ENCODE data around the gene TNS1.

TNS1 gene

DNA sequence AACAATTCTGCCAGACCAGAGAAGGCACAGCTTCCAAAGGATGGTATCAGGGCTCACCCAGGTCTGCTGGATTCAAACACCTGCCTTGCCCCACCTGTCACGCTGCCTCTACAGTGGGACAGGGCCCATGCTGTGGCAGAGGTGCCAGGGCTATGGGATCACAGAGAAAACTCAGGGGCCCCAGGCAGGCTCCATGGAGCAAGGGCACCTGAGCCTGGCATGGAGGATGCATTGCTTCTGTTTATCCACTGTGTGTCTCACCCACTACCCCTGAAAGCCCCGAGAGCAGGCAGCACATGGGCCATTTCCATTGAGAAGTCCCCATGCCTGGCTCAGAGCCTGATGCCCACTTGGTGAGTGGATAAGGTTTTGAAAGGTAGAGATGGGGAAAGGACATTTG, 76.0 kb downstream of the TNS1 start:
- no peak for DNase-seq

DNA sequence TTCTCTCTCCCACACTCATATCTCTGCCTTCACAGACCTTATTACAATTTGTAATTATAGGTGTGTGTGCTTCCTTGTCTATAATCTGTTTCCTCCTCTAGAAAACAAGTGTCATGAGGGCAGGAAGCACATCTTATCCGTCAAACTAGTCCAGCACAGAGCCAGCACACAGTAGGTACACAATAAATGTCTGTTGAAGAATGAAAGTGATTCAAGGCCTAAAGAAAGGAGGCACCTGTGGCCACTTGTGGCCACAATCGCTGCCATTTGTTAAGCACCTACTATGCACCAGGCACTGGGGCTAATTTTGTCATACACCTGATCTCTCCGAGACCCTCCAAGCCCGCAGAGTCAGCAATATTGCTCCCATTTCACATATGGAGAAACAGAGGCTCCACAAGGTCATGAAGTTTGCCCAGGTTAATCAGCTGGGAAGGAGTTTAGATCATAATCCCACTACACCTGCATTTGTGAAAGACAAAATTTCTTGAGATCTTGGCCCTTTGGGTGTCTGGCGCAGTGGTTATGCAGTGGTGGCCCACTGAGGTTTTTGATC, 78.4 kb downstream of the TNS1 start:
- DNase-seq: no peak

DNA sequence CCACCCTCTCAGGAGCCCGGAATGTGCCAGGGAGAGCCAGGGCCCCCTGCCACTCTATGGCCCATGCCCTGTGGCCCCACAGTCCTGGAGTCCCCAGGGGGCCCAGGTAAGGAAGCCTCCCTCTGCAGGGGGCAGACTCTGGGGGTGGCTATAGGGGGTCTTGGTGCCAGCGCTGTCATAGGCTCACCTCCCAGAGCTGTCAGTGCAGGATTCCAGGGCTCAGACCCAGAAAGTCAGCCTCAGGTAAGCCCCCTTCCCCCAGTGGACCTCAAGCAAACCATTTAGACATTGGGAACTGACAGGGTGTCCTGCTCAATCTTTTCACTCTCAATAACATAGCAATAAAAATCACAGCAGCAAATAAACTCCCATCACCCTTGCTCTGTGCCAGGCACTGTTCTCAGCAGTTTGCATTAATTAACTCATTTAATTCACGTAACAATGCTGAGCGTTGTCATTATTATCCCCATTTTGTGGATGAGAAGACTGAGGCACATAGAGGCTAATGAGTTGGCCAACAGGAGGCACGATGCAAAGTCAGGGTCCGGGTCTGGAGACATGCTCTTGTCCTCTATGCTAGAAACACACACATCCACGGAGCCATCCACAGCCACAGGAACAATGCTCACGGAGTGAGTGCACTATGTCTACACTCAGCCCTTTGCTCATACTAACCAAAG, 79.6 kb downstream of the TNS1 start:
- DNase-seq: no peak

DNA sequence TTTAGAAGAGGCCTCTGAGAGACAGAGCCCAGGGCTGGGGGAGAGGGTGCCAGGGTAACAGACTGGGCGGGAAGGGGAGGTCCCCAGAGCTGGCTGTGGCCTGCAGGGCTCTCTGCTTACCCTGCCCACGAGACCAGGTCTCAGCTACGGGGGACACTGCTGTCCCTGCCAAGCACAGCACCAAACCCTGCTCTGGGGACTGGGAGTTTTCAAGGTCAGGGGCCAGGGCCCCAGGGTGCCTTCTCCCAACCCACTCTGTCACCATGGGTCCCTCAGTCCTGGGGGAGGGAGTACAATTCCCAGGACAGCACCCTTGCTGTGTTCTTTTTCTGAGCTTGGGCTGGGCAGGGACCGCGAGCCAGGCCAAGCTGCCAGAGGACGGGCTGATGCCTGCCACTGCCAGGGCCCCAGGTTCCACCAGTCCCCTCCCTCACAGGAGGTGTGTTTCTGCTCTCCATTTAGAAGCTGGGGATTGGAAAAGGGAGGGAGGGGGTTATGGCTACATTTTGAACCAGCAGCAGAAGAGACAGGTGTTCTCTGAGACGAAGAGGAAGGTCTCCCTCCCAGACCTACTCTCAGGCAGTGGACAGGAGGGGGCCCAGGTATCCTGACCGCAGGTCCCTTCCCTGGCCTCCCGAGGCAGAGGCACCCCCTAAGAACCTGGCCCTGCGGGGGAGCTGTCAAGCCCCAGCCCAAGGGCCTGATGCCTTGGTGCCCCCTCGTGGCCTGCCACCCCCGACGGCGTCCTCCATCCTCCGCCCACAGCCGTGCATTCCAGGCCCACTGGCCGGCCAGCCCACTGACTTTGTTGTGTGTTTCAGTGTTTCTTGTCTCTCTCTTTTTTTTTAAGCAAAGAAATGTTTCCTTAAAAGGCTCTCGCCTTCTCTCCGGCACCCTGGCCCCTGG, 80.4 kb downstream of the TNS1 start:
- no peak for DNase-seq

DNA sequence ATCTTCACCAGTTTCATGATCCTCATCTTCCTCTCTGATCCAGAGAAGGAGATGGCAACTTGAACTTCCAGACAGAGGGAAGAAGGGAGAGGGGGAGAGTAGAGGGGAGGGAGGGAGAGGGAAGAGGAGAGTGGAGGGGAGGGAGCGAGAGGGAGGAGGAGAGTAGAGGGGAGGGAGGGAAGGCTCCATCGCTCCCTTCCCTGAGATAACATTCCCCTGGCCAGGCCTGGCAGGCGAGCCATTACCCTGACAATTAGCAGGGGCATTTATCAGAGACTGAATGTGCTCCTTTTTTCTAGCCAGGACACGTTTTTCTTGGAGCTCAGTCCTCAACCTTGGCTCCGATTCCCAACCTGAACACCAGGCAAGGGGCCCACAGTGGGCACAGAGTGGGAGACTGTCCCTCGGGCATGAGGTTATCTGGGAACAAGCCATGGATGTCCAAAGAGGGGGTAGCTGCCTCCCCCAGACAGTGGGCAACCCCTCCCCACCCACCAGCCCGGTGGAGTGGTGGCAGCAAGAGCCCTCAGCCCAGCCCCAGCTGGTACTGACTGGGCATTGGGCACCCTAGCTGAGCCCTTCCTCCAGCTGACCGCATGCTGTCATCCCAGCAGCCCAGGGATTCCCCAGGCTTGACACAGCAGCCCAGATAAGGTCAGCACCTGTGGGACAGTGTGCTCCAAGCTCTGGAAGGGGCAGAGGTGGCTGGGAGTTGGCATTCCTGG, 81.8 kb downstream of the TNS1 start:
- no peak for DNase-seq

DNA sequence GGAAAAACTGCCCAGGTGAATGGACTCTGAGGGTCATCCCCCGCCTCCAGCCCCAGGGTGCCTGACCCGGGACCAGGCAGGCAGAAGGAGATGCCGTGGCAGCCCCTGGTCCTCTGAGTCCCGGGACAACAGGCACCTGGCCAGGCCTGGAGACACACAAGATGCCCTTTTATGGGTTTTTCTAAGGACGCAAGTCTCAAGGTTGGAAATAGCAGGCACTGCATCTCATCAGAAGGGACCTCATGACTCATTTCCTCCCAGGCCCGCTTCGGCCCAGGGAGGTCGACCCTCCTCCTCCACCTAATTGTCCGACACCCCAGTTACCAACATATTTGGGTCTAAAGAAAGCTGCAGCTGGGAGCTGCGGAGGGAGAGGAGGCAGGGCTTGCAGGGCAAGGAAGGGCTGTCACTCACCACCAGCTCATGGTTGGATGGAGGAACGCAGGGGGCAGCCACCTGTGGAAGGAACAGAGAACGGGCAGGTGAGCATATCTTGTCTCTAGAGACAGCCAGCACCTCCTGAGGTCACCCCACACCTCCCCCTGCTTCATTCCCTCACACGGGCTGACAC, 82.9 kb downstream of the TNS1 start:
- no peak for DNase-seq

DNA sequence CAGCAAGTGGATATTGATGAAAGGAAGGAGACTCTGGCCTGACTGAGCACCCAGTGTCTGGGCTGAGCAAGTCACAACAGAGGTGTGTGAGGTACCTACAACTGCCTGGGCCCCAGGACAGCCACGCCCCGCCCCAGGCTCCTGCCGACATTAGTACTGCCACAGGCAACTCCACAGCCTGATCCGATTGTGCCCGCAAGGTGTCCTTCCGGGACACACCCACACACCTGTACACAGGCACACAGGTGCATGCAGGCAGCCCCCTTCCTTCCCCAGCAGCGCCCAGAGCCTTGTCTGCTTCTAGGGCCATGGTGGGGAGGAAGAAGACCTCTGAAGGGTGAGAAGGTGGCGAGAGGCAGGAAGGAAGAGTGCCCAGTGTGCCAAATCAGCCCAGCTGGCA, 83.6 kb downstream of the TNS1 start:
- DNase-seq: no peak

DNA sequence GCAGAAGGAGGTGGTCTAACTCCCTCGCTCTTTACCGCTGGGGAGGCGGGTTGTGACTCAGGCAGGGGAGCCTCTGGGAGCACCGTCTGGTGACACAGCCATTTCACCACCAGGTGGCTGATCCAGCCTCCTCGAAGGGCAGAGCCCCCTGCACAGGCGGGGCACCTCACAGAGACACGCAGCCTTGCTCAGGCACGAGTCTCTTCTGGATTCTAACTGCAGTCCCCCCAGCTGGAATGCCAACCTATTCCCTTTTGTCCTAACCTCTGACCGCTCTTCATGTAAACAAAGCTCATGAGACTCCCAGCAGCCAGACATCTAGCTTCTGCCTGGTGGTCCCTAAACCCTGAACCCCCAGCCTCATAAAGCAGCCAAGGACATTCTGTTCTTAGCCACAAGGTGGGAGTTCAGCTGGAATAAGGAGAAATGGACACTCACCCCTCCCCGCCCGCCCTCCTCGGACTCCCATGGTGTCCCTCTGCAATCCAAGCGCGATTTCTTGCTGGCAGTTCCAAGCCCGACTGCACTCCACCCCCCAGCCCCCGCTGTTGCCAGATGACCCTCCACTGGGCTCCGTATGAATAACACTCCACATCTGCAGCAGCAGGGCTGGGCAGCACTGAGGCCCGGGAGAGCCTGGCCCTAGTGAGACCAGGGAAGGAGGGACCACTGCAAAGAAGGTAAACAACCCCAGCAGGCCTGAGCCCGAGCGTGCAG, 84.3 kb downstream of the TNS1 start:
- no peak for DNase-seq

DNA sequence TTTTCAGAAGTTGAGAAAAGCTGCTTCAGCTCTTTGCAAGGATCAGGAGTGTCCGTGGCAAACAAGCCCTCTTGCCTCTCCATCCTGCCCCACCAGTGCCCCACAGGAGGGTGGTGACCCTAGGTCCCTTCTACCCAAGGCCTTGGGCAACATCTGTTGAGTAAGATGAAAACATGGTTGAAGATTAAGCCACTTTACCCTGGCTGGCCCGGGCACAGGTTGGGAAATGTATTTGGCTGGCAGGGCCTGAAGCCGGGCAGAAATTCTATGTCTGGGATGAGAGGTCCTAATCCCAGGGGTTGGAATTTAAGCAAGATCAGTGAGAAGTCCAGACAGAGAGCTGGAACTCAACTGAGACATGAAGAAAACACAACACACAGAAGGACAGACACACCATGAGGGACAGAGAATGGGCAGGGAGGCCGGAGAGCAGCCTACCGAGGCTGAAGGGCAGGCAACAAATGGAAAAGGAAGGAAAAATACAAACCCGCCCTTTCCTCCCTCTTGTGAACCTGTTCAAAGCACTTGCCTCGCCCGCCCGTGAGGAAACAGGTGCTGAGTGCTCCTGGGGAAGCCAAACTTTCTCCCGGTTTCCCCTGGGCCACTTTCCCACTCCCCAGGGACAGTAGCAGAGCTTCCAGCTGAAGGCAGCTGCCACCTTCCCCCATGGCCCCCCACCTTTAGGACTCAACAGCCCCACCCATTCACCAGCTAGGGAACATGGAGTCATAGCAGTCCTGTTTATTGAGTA, 86.1 kb downstream of the TNS1 start:
- DNase-seq: no peak

DNA sequence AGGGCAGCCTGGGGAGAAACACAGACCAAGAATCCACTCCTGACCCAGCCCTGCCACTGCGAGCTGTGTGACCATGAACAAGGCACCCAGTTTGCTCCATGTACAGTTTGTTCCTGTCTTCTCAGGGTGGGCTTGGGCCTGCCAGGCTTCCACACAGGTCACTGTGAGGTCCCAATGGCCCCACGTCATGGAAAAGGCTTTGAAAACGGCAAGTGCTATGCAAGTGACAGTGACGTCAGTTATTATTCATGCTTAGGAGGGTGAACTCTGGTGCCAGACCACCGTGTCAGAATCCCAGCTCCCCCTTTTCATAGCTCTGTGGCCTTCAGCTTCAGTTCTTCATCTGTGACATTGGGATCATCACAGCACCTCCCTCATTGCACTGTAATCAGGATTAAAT, 87.1 kb downstream of the TNS1 start:
- no peak for DNase-seq

DNA sequence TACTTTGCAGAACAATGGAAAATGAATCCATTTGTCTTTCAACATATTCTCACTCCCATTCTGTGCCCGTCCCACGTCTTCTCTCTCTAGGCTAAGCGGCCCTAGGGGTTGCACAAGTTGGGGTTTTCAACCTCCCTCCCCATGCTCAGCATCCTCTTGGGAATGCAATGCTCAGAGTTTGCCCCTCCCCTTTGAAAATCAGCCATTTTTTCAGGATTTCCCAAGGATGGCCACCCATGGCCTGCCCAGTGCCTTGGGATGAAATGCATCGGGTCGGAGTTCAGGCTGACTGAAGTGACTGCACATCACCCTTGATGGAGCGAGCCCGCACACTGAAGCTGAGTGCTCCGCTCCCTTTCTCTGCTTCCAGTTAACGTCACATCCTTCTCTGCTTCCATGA, 87.9 kb downstream of the TNS1 start:
- DNase-seq: no peak

DNA sequence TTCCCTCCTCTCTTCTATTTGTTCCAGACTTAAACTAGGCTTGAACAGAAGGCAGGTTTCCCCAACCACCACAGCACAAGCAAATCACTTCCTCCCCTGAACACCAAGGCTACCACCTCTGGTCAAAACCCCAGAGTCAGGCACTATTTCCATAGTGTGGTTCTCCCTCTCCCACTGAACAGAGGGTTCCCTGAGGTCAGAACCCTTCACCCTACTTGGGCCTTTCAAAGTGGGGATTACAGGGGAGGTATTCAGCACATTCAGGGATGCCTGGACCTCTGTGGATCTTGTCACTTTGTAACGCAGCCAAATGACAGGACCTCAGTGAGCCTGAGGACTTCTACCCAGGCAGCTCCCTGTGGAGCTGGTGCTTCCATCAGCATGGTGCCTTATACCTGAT, 88.7 kb downstream of the TNS1 start:
- DNase-seq: no peak

DNA sequence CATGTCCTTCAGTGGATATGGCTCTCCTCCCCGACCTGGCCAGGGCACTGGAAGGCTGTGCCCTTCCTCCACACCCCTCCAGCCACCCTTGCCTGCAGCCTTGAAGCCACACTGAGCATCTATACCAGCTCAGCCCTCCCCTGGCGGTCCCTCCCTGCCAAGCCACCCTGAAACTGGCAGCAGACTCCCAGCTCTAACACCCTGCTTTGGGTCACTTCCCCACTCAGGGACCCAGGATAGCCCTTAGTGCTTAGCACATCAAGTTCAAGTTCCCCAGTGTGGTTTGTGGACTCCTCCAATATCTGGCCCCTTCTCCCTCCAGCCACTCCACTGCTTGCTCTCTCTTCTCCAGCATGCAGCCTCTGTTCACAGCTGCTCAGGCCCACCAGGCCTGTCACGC, 89.4 kb downstream of the TNS1 start:
- no peak for DNase-seq

DNA sequence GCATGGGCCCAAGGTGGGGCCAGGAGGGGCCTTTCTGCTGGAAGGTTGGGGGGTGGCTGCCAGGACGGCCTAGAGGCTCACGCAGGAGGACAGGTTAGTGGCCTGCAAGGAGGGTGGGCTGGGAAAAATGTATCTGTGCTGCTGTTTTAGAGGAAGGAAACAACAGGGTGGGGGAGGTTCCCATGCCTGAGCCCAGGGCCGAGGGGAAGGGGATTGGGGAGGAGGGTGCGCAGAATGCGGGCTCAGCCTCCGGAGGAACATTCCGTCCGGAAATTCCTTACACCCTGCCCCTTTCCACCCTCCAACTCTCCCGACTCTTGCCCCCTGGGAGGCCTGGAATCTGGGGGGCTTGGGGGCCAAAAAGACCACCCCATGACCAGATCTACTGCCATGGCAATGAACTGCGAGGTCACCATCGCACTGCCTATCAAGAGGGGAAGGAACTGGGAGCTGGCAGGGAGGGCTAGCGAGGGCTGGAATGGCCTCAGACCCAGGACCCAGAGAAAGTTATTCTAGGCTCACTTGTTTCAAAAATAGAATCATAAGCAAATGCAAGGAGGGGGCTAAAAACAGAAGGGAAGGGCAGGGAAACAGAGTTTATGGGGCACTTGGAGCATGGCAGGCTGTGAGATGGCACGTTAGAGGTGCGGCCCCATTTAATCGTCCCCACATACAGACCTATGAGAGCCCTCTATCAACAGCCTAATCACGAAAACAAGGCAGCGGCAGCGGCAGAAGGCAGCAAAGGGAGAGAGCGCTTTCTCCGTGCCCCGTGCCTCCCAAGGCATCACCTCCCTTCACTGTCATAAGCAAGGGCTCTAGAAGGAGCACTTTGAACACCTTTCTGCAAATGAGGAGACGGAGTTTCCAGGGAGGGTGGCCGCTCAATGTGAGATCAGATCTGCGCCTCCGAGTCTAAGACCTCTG, 90.4 kb downstream of the TNS1 start:
- DNase-seq: no peak

DNA sequence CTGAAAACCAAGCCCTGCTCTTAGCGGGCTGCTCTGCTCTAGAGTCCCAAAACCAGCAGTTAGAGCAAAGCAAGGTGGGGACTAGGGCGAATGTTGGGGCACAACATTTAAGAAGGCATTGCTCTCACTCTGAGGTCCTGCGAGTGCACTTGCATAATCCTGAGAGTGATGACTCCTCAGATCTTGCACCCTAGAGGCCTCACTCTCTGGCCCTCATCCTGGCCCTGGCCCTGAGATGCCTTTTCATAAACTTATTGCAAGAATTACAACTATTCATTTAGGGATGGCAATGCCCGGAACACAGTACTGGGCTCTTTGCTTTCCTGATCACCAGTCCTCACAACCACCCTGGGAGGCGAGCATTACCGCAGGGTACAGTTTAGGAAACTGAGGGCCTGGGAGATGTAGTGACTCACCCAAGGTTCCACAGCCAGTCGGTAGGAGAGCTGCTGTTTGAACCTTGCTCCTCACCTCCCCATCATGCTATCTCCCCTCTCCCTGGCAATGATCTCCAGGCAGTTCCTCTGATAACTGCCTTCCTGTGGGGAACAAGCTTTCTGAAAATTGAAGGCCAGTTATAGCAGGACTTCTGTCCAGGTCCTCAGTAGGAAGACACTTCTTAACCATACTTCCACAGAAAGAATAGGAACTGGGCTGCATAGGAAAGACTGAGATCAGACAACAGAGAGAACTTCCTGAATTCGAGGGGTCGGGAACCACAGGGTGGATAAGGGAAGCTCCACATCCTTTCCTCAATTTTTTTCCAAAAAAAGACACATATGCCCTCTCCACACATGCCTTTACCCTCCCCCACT, 91.3 kb downstream of the TNS1 start:
- no peak for DNase-seq

DNA sequence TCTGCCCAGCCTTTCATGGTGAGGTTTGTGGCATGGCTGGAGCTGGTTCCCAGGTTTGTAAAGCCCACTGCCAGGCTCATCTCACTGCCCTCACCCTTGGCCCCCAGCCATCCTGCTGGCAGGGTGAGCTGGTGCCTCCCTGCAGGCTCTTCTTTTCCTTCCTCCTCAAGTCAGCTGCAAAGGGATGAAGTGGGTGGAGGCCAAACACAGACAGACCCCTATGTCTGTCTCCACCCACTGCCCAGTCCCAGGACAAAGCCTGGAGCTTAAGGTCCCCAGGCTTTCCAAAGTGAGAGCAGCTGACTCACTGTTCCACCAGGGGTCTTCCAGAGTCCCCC, 92.0 kb downstream of the TNS1 start:
- DNase-seq: no peak

DNA sequence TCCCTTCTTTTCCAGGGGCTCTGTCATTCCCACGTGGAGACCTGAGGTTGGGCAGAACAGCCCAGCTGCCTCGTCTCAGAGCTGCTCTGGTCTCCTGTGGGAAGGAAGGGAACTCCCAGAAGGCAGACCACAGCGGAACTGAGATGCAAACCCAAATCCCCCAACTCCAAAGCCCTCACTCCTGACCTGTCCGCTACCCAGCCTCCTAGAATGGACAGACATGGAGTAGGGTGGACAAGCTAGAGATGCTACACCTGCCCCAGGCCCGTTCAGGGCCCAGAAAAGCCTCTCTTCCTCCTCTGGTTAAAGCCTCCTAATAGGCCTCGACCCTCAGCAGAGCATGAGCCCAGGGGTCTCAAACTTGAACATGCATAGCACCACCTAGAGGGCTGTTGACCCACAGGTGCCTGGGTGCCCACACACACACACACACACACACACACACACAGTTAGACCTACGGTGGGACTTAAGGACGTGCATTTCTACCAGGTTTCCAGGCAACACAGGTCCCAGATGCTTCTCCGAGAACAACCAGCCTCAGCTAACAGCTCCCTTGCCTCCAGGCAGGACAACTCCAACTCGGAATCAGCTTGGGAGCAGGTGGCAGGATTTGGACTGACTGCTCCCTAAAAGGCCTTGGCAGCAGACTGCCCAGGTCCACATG, 93.5 kb downstream of the TNS1 start:
- no peak for DNase-seq

DNA sequence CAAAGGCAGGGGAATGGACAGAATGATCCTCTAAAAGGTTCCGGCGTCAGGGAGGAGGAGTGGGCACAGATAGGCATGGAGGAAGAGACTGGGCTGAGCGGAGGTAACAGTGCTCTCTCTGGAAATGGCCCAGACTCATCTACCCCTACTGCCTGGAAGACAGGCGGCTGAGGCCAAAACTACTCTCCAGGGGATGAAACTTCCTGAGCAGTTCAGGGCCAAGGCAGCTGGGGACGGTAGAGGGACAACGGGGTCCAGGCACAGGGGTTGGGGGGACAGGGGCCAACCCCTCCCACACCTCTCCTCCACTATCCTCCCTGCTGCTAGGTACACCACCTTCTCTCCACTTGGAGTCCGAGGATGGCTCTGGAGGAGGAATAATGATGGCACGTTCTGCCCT, 94.3 kb downstream of the TNS1 start:
- DNase-seq: no peak

DNA sequence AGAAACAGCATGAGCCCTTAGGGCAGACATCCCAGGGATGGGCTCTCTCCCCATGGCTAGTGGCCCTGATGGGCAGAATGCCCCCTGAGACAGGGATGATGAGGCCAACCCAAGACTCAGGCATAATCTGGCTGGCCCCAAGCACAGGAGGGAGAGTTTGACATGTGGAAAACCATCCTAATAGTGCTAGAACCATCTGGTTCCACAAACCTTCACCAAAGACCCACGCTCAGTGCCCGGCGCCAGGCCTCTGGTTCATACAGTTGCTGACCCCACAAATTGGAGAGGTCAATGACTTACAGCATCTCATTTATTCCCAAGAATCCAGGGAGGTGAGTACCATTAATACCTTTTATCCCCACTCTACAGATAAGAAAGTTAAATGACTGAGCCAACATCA, 95.5 kb downstream of the TNS1 start:
- DNase-seq: no peak

Measured in activated CD4-positive, alpha-beta T cell treated with anti-CD3 and anti-CD28 coated beads for 4 hours (primary cell).